Transverse colon (tissue), 4 donors: ENCODE results near the gene TDRKH.

ENCODE experiments used
- POLR2A ChIP-seq: fragments of 450-650 bp; IDR thresholded peaks from one replicate; pipeline ENCODE4 v1.6.1; 2016; ENCODE audit warnings: antibody characterized with exemption, mild to moderate bottlenecking, moderate library complexity
- POLR2AphosphoS5 ChIP-seq, 3 donors: sonication (generic); formaldehyde crosslinking; IDR thresholded peaks; one replicate each; pipeline ENCODE4 v1.6.1; 2016; ENCODE audit warnings: antibody characterized with exemption in 3 of 3
- TF ChIP-seq, protein P1 (sequence below), 5 experiments: fragments of 200-600 bp in 3 of 5; fragments of 450-650 bp in 2 of 5; sonication (generic) in 3 of 5; IDR thresholded peaks; 1 replicate in 2 of 5; 2 replicates in 3 of 5; pipeline ENCODE4 v1.5.1; 2016 to 2017; ENCODE audit warnings: antibody characterized with exemption in 5 of 5, inconsistent platforms in 3 of 5, mild to moderate bottlenecking in 2 of 5, moderate library complexity in 1 of 5

- TF ChIP-seq, protein P1, sequence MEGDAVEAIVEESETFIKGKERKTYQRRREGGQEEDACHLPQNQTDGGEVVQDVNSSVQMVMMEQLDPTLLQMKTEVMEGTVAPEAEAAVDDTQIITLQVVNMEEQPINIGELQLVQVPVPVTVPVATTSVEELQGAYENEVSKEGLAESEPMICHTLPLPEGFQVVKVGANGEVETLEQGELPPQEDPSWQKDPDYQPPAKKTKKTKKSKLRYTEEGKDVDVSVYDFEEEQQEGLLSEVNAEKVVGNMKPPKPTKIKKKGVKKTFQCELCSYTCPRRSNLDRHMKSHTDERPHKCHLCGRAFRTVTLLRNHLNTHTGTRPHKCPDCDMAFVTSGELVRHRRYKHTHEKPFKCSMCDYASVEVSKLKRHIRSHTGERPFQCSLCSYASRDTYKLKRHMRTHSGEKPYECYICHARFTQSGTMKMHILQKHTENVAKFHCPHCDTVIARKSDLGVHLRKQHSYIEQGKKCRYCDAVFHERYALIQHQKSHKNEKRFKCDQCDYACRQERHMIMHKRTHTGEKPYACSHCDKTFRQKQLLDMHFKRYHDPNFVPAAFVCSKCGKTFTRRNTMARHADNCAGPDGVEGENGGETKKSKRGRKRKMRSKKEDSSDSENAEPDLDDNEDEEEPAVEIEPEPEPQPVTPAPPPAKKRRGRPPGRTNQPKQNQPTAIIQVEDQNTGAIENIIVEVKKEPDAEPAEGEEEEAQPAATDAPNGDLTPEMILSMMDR (IDR thresholded peaks at IDR 0.05): no peak
- TF ChIP-seq POLR2A (no peak), POLR2AphosphoS5 (IDR thresholded peaks at IDR 0.05) (no peak)
Observed at GRCh38 chr1:151799179-151800022, 9.1 kb upstream of the TDRKH start.
